ENCODE data around the gene CD248. TPM values are rescaled to one million over a fixed set of nuclear protein-coding genes. Genes with fewer than 3 reads are reported as not detected.
"Not testable (repeated sequence)": the region's sequence is repeated elsewhere in the genome, so short reads cannot be mapped to it uniquely, and the experiment has no call there.

CD248 gene
- total RNA-seq, 1 donor = 85.1 TPM

DNA sequence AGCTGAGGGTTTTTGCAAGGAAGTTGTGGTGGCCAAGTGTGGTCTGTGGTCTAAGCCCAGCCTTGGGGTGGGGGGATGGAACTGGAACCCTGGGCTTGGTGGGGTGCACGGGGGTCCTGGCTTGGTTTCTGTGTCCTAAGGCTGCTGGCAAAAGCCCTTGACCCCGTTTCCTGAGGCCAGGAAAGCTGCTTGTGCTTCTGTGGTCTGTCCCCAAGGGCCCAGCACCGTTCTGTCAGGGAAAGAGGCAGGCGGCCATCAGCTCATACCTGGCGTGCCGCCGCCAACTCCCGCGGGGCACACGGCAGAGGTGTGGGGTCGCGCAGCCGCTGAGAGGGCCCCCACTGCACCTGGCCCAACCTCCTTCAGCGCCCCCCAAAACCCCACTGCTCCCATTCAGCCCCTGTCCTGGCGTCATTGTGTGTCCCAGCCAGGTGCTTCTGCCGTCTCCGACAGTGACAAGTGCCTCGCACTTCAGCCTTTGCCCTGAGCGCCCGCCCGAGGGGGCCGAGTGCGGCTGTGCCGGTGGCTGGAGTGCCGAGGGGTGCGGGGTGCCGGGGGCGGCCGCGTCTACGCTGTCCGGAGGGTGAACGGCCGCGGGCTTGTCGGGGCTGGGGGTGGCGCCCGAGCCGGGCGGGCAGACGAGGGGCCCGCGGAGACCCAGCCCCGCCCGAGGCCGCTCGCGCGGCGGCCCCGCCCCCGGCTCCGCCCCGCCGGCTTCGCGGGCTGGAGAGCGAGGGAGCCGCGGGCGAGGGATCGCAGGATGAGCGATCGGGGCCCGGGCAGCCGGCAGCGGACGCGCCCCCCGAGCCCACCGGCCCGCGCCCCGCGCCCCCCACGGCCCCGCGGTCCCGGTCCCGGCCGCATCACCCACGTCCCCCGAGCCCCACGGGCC lies 39.1 kb downstream of the CD248 start, which contains the start of gene CNIH2:
Gene CNIH2 (plus strand): TSS at position 705 of the 892 bp plus-strand sequence. CDS start 282 bp downstream, outside the sequence.
- H3K4me3 ChIP-seq (ENCODE audit: low read depth, low read length) = peak within 1 kb of the TSS; percentile 40

GRCh38 chr11:66277064-66277463 lies 39.8 kb downstream of the CD248 start:
- H3K4me3 ChIP-seq (ENCODE audit: low read depth, low read length); DNase-seq (ENCODE audit: low read depth): not testable (repeated sequence)

More for the DNA sequence above, 39.1 kb downstream of the CD248 start, which contains the start of gene CNIH2:
- TF ChIP-seq, protein P1, sequence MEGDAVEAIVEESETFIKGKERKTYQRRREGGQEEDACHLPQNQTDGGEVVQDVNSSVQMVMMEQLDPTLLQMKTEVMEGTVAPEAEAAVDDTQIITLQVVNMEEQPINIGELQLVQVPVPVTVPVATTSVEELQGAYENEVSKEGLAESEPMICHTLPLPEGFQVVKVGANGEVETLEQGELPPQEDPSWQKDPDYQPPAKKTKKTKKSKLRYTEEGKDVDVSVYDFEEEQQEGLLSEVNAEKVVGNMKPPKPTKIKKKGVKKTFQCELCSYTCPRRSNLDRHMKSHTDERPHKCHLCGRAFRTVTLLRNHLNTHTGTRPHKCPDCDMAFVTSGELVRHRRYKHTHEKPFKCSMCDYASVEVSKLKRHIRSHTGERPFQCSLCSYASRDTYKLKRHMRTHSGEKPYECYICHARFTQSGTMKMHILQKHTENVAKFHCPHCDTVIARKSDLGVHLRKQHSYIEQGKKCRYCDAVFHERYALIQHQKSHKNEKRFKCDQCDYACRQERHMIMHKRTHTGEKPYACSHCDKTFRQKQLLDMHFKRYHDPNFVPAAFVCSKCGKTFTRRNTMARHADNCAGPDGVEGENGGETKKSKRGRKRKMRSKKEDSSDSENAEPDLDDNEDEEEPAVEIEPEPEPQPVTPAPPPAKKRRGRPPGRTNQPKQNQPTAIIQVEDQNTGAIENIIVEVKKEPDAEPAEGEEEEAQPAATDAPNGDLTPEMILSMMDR (IDR thresholded peaks at IDR 0.05; ENCODE audit: insufficient read depth, low read depth, low read length) = no peak
- DNase-seq (ENCODE audit: low read depth) = no peak

GRCh38 chr11:66276619-66277018 lies 40.2 kb downstream of the CD248 start:
- not testable (repeated sequence) for H3K4me3 ChIP-seq (ENCODE audit: low read depth, low read length); DNase-seq (ENCODE audit: low read depth)

DNA sequence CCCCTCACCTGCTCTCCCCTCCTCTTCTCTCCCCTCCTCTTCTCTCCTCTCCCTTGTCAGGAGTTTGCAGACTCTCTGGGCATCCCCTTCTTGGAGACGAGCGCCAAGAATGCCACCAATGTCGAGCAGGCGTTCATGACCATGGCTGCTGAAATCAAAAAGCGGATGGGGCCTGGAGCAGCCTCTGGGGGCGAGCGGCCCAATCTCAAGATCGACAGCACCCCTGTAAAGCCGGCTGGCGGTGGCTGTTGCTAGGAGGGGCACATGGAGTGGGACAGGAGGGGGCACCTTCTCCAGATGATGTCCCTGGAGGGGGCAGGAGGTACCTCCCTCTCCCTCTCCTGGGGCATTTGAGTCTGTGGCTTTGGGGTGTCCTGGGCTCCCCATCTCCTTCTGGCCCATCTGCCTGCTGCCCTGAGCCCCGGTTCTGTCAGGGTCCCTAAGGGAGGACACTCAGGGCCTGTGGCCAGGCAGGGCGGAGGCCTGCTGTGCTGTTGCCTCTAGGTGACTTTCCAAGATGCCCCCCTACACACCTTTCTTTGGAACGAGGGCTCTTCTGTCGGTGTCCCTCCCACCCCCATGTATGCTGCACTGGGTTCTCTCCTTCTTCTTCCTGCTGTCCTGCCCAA lies 40.7 kb downstream of the CD248 start:
- TF ChIP-seq, protein P1 (IDR thresholded peaks at IDR 0.05; ENCODE audit: insufficient read depth, low read depth, low read length) = no peak
- DNase-seq (ENCODE audit: low read depth) = no peak
- no peak overlapping the region for H3K4me3 ChIP-seq (ENCODE audit: low read depth, low read length)

- DNase-seq (ENCODE audit: low read depth) = no peak
- TF ChIP-seq, protein P1 (IDR thresholded peaks at IDR 0.05; ENCODE audit: insufficient read depth, low read depth, low read length) = no peak
- no peak overlapping the region for H3K4me3 ChIP-seq (ENCODE audit: low read depth, low read length)
Measured at GRCh38 chr11:66275396-66275795, 41.4 kb downstream of the CD248 start.

DNA sequence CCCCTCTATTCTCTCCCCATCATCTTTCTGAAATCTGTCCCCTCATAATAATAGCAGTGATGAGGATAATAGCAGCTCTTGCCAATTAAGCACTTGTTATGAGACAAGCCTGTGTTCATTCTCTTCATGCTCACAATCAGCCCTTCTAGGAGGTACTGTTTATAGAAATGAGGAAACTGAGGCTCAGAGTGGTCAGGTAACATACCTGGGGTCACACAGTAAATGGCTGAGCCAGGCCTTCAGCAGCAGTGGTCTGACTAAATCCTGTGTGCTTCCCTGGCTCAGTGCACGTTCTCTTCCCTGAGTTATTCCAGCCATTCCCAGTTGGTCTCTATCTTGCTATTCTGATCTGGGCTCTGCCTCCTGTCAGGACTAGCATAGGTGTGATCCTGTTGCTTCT lies 42.6 kb downstream of the CD248 start:
- no peak overlapping the region for H3K4me3 ChIP-seq (ENCODE audit: low read depth, low read length)
- TF ChIP-seq, protein P1 (IDR thresholded peaks at IDR 0.05; ENCODE audit: insufficient read depth, low read depth, low read length) = no peak
- no peak for DNase-seq (ENCODE audit: low read depth)

- TF ChIP-seq, protein P1 (IDR thresholded peaks at IDR 0.05; ENCODE audit: insufficient read depth, low read depth, low read length) = no peak
- DNase-seq (ENCODE audit: low read depth) = no peak
- H3K4me3 ChIP-seq (ENCODE audit: low read depth, low read length) = no peak overlapping the region
Measured at GRCh38 chr11:66272596-66272995, 44.2 kb downstream of the CD248 start.

Measured in fibroblast of villous mesenchyme (primary cell).